Retinal pigment epithelial cell (primary cell): ENCODE measurements around the gene FAM241B.

Experiments
- DNase-seq: peaks from one replicate; pipeline ENCODE4 v3.0.0-alpha.2; 2010; ENCODE audit warnings: low read depth
- H3K4me3 ChIP-seq: 2 replicates; pipeline ENCODE4 v1.5.1; 2011; ENCODE audit warnings: mild to moderate bottlenecking, low read length, control low read depth, moderate library complexity
- TF ChIP-seq, protein P1 (sequence below): conservative IDR thresholded peaks from 2 replicates; pipeline ENCODE4 v1.5.1; 2011; ENCODE audit warnings: low read depth, low read length, control low read depth, inconsistent platforms

Gene FAM241B

DNA sequence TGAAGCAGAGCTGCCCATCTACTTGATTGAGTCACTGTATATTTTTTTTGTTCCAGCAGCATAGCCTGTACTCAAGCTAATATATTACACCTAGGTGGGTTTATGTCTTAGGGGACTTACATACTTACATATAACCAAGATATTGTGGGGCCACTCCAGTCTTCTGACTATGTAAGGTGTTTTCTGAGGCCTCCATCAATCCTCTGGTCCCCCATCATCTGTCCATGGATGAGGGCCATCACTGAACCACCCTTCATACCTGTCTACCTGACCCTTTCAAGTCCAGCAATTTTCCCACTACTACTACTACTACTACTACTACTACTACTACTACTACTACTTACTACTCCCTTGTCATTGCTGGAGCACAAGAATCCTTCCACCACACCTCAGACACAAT is 3.2 kb upstream of the FAM241B start:
- H3K4me3 ChIP-seq = no peak overlapping the region
- no peak for DNase-seq
- TF ChIP-seq, protein P1, sequence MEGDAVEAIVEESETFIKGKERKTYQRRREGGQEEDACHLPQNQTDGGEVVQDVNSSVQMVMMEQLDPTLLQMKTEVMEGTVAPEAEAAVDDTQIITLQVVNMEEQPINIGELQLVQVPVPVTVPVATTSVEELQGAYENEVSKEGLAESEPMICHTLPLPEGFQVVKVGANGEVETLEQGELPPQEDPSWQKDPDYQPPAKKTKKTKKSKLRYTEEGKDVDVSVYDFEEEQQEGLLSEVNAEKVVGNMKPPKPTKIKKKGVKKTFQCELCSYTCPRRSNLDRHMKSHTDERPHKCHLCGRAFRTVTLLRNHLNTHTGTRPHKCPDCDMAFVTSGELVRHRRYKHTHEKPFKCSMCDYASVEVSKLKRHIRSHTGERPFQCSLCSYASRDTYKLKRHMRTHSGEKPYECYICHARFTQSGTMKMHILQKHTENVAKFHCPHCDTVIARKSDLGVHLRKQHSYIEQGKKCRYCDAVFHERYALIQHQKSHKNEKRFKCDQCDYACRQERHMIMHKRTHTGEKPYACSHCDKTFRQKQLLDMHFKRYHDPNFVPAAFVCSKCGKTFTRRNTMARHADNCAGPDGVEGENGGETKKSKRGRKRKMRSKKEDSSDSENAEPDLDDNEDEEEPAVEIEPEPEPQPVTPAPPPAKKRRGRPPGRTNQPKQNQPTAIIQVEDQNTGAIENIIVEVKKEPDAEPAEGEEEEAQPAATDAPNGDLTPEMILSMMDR = no peak

GRCh38 chr10:69628891-69629290 is 1.2 kb upstream of the FAM241B start:
- TF ChIP-seq, protein P1 = no peak
- no peak overlapping the region for H3K4me3 ChIP-seq
- DNase-seq = no peak

DNA sequence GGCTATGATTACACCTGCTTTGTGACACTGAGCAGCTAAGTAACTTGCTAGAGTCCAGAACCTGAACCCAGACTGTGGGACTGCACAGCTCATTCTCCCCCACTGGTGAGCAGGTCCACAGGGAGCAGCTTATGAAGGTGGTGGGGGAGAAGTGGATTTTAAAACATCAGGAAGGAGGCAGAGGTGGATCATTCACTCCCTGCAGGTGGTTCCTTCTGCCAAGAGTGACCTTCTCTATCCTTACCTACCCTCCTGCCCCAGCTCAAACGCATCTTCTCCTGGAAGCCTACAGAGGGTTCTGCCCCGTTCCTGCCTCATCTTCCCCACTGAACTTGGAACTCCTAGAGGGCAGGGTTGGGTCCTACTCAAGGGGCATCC is 539 bp upstream of the FAM241B start:
- TF ChIP-seq, protein P1 = no peak
- H3K4me3 ChIP-seq = peak overlapping the region; percentile 52

GRCh38 chr10:69630651-69631400 is 779 bp downstream of the FAM241B start:
- TF ChIP-seq, protein P1 = no peak
- DNase-seq = no peak
- peak overlapping the region; percentile 52 for H3K4me3 ChIP-seq

More for the DNA sequence above, 539 bp upstream of the FAM241B start:
- no peak for DNase-seq

DNA sequence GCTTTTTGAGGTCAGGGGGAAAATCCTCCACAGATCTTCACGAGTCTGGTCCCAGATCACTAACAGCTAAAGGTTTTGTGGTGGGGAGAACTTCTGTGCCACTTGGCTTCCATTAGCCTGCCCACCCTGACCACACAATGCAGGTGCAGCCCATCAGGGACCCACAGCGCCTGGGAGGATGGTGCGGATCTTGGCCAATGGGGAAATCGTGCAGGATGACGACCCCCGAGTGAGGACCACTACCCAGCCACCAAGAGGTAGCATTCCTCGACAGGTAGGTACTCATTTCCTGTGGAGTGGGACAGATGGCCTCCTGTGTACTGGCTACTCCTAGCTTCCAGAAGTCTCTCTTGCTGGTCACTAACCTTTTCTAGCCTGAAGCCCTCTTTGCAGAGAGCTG is 1.5 kb downstream of the FAM241B start:
- no peak overlapping the region for H3K4me3 ChIP-seq
- TF ChIP-seq, protein P1 = no peak
- no peak for DNase-seq

DNA sequence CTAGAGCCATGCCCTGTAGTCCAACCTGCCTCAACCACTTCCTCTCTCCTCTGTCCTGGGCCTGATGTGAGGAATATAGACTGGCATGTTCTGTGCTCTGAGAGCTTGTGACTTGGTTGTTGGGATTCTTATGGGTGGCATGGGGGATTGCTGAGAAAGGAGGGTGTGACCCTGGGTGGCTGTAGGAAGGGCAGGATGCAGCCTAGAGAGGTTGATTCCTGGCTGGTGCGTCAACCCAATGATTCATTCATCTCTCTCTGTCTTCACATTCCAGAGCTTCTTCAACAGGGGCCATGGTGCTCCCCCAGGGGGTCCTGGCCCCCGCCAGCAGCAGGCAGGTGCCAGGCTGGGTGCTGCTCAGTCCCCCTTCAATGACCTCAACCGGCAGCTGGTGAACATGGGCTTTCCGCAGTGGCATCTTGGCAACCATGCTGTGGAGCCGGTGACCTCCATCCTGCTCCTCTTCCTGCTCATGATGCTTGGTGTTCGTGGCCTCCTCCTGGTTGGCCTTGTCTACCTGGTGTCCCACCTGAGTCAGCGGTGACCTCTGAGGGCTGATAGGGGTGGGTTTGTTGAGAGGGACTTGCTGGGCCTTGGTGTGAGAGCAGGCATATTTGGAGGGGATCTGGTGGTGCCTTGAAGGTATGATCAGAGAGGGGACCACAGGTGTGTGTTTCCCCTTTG is 2.6 kb downstream of the FAM241B start:
- no peak for DNase-seq
- TF ChIP-seq, protein P1 = no peak
- no peak overlapping the region for H3K4me3 ChIP-seq
